Breast epithelium (tissue), 4 donors: ENCODE results near the gene SNX21. TPM values are rescaled to one million over a fixed set of nuclear protein-coding genes. Genes with fewer than 3 reads are reported as not detected.

Experiments
- DNase-seq, 2 donors: peaks; one replicate each; pipeline ENCODE4 v3.0.0-alpha.2; 2019; ENCODE audit warnings: low spot score in 2 of 2
- H3K27ac ChIP-seq, 2 donors: fragments of 200-600 bp; sonication (generic) in 1 of 2; one replicate each; pipeline ENCODE4 v1.5.1; 2016 to 2019; ENCODE audit warnings: mild to moderate bottlenecking in 1 of 2
- H3K27me3 ChIP-seq, 2 donors: fragments of 200-600 bp; sonication (generic) in 1 of 2; one replicate each; pipeline versions ENCODE4 v1.5.1 to v1.6.0; 2017 to 2019; ENCODE audit warnings: control low read depth in 1 of 2, mild to moderate bottlenecking in 1 of 2
- H3K36me3 ChIP-seq: fragments of 200-600 bp; one replicate; pipeline ENCODE4 v1.5.1; 2019
- H3K4me1 ChIP-seq, 2 donors: fragments of 200-600 bp; sonication (generic); one replicate each; pipeline ENCODE4 v1.5.1; 2016 to 2019; ENCODE audit warnings: control low read depth in 1 of 2
- H3K4me3 ChIP-seq, 3 donors: fragments of 200-600 bp; sonication (generic); 1 replicate in 2 of 3; 2 replicates in 1 of 3; pipeline ENCODE4 v1.5.1; 2016 to 2019; ENCODE audit warnings: mild to moderate bottlenecking in 3 of 3, moderate library complexity in 2 of 3
- H3K9me3 ChIP-seq, 2 donors: fragments of 200-600 bp; sonication (generic) in 1 of 2; one replicate each; pipeline ENCODE4 v1.5.1; 2016 to 2019; ENCODE audit warnings: control low read depth in 1 of 2
- POLR2A ChIP-seq: fragments of 450-650 bp; IDR thresholded peaks from one replicate; pipeline ENCODE4 v1.6.1; 2016; ENCODE audit warnings: antibody characterized with exemption, mild to moderate bottlenecking, moderate library complexity
- POLR2AphosphoS5 ChIP-seq, 3 donors: sonication (generic); formaldehyde crosslinking; IDR thresholded peaks; one replicate each; pipeline ENCODE4 v1.6.1; 2017; ENCODE audit warnings: antibody characterized with exemption in 3 of 3
- intact Hi-C: fragments of 100-400 bp; cut with DNase I; formaldehyde crosslinking; loops from one replicate; pipeline ENCODE4 v1.15.1; 2023; ENCODE audit warnings: low total_unique reads
- total RNA-seq, 3 donors: library from RNA; depleted of rRNA; stranded (reverse); fragments of >200 nt; gene quantifications; one replicate each; pipeline ENCODE4 v1.1.0, GENCODE V29; 2016
- TF ChIP-seq, protein P1 (sequence below), 3 donors: fragments of 450-650 bp; IDR thresholded peaks; one replicate each; pipeline ENCODE4 v1.5.1; 2016 to 2017; ENCODE audit warnings: antibody characterized with exemption in 3 of 3, mild to moderate bottlenecking in 3 of 3, moderate library complexity in 3 of 3

The SNX21 gene
- total RNA-seq, 3 donors from 2014 or later = 55.0 to 138 (median 66.9) TPM

DNA sequence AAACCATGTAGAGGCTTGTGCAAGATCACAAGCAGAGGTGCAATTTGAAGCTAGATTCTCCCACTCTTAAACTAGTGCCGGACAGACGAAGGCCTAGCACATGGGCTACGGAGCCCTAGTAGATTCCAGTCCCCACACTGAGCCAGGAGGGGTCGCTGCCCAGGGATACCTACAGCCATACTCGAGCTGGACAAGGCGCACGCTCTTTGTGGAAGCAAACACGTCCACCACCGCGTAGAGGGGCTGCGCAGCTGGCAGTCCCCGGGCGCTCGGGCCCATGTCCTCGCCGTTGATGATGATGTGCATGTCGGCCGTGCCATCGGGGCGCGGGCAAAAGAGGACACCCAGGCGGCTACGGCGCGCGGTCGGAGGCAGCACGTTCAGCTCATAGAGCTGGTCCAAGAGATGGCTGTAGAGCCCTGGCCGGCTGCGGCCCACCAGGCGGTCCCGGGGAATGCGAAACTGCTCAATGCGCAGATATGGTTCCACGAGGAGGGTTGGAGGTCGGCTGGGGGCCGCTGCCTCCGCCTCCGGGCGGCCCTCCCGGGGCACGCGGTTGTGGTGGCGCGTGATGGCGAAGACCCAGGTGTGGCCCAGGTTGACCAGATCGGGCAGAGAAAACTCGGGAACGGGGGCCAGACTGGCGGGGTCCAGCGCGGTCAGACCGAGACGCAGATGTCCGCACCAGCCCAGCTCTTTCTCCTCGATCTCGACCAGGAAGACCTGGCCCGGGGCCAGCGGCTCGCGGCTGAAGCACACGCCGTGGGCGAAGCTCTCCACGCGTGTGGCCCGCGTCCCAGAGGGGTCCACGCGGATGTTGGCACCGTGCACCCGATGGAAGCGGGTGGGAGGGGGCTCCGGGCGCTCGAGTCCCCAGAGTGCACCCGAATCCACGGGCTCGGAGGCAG is 56.7 kb downstream of the SNX21 start:
- peak overlapping the region; percentile 81 to 90 (median 86) for H3K4me3 ChIP-seq
- H3K4me1 ChIP-seq = peaks cover 4 to 11% of the 10 kb centered on the region in 2 donors
- no peaks in the 10 kb centered on the region for H3K27me3 ChIP-seq
- peak; percentile 69 to 75 for DNase-seq
- TF ChIP-seq POLR2AphosphoS5 (IDR thresholded peaks at IDR 0.05) = peak in 1 of 3 donors; percentile 25
- TF ChIP-seq, protein P1, sequence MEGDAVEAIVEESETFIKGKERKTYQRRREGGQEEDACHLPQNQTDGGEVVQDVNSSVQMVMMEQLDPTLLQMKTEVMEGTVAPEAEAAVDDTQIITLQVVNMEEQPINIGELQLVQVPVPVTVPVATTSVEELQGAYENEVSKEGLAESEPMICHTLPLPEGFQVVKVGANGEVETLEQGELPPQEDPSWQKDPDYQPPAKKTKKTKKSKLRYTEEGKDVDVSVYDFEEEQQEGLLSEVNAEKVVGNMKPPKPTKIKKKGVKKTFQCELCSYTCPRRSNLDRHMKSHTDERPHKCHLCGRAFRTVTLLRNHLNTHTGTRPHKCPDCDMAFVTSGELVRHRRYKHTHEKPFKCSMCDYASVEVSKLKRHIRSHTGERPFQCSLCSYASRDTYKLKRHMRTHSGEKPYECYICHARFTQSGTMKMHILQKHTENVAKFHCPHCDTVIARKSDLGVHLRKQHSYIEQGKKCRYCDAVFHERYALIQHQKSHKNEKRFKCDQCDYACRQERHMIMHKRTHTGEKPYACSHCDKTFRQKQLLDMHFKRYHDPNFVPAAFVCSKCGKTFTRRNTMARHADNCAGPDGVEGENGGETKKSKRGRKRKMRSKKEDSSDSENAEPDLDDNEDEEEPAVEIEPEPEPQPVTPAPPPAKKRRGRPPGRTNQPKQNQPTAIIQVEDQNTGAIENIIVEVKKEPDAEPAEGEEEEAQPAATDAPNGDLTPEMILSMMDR (IDR thresholded peaks at IDR 0.05) = peak; percentile 29 to 48 (median 34)
- no peak for TF ChIP-seq POLR2A
- no peaks in the 10 kb centered on the region for H3K36me3 ChIP-seq
- intact Hi-C loops = no loop called here
- H3K9me3 ChIP-seq = no peaks in the 10 kb centered on the region
- peak overlapping the region; percentile 79 to 93 for H3K27ac ChIP-seq

DNA sequence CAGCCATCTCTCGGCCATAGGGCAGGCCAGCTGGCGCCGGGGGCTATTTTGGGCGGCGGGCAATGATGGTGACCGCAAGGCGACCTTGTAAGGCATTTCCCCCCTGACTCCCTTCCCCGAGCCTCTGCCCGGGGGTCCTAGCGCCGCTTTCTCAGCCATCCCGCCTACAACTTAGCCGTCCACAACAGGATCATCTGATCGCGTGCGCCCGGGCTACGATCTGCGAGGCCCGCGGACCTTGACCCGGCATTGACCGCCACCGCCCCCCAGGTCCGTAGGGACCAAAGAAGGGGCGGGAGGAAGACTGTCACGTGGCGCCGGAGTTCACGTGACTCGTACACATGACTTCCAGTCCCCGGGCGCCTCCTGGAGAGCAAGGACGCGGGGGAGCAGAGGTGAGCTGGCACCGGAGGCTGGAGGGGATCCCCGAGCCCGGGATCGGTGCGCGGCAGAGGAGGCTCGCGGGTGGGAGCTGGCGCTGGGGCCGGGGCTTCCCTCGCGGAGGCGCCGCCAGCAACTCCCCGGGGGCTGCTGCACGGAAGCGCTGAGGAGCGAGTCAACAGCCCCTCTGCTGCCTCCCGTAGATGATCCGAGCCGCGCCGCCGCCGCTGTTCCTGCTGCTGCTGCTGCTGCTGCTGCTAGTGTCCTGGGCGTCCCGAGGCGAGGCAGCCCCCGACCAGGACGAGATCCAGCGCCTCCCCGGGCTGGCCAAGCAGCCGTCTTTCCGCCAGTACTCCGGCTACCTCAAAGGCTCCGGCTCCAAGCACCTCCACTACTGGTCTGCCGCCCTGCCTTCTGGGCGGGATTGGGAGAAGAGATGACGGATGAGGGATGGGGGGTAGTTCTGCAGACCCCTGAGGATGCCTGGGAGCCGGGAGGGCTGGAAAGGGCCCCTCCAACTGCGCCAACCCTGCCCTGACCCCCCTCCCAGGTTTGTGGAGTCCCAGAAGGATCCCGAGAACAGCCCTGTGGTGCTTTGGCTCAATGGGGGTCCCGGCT is 57.7 kb downstream of the SNX21 start, which contains the start of the genes CTSA and NEURL2:
TSS of gene CTSA (plus strand) at position 351 of the 999 bp plus-strand sequence. CDS start at position 585, 234 bp downstream.
TSS of gene NEURL2 (minus strand) at position 224 of the 999 bp plus-strand sequence. CDS start at position 7, 217 bp downstream.
- intact Hi-C loops = no loop called here
- H3K36me3 ChIP-seq = no peaks in the 10 kb centered on the region
- H3K27me3 ChIP-seq = no peaks in the 10 kb centered on the region
- TF ChIP-seq POLR2A (no peak), POLR2AphosphoS5 (IDR thresholded peaks at IDR 0.05) (peak; percentile 88 to 97 (median 96))
- TF ChIP-seq, protein P1 (IDR thresholded peaks at IDR 0.05) = peak in 1 of 3 donors; percentile 17
- peak within 1 kb of the TSS; percentile 81 to 90 (median 86) for H3K4me3 ChIP-seq
- peak; percentile 87 to 93 for DNase-seq
- peaks cover 4 to 11% of the 10 kb centered on the region in 2 donors for H3K4me1 ChIP-seq
- no peaks in the 10 kb centered on the region for H3K9me3 ChIP-seq
- peak within 1 kb of the TSS; percentile 79 to 93 for H3K27ac ChIP-seq

DNA sequence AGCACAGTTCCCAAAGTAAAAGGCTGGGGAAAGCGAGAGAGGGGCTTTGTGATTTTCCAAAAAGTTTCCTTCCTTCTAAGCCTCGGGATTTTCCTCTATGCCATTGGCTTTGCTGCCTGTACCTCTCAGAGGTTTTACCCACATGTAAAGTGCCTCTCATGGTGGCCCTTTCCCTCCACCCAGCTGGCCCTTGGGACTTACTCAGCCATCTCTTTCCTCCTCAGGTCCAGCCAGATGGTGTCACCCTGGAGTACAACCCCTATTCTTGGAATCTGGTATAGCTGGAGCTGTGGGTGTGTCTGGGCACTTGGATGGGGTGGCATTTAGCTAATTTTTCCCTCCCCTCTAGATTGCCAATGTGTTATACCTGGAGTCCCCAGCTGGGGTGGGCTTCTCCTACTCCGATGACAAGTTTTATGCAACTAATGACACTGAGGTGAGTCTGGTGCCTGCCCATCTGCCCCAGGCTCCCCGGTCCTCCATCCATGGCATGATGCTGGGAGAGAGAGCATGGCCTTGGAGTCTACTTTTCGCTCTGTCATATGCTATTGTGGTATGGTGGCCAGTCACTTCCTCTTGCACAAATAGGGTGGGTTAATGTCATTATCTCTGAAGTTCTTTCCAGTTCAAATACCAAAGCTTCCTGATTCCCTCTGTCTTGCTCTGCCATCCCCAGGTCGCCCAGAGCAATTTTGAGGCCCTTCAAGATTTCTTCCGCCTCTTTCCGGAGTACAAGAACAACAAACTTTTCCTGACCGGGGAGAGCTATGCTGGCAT is 58.6 kb downstream of the SNX21 start:
- no peaks in the 10 kb centered on the region for H3K9me3 ChIP-seq
- H3K4me1 ChIP-seq = peaks cover 4 to 11% of the 10 kb centered on the region in 2 donors
- DNase-seq = no peak
- peak overlapping the region; percentile 81 to 90 (median 86) for H3K4me3 ChIP-seq
- no peaks in the 10 kb centered on the region for H3K27me3 ChIP-seq
- H3K36me3 ChIP-seq = no peaks in the 10 kb centered on the region
- peak overlapping the region; percentile 79 to 93 for H3K27ac ChIP-seq
- no peak for TF ChIP-seq POLR2A
- TF ChIP-seq POLR2AphosphoS5 (IDR thresholded peaks at IDR 0.05) = no peak
- TF ChIP-seq, protein P1 (IDR thresholded peaks at IDR 0.05) = no peak
- intact Hi-C loops = no loop called here

Other genes starting within 250 kb of the SNX21 start
- not detected for gene WFDC10A, start 204.1 kb upstream of the SNX21 start, total RNA-seq
- not detected for gene WFDC9, start 202.5 kb upstream of the SNX21 start, total RNA-seq
- not detected for gene WFDC11, start 163.6 kb upstream of the SNX21 start, total RNA-seq
- gene WFDC13, start 131.8 kb upstream of the SNX21 start, total RNA-seq = not detected
- not detected for gene WFDC10B, start 128.8 kb upstream of the SNX21 start, total RNA-seq
- not detected for gene SPINT4, start 111.5 kb upstream of the SNX21 start, total RNA-seq
- under 1 TPM in 1 of 3 donors, not detected in 2; 0.73 TPM for gene WFDC3, start 41.9 kb upstream of the SNX21 start, total RNA-seq
- 10 to 100 TPM; 20.8 to 33.8 (median 26.2) TPM for gene DNTTIP1, start 41.8 kb upstream of the SNX21 start, total RNA-seq
- gene UBE2C, start 21.2 kb upstream of the SNX21 start, total RNA-seq = 1 to 10 TPM in 2 of 3 donors, under 1 TPM in 1; 0.98 to 5.9 (median 1.2) TPM
- 1 to 10 TPM; 2.0 to 4.8 (median 2.6) TPM for gene TNNC2, start 6.5 kb upstream of the SNX21 start, total RNA-seq
- gene ACOT8, start 23.6 kb downstream of the SNX21 start, total RNA-seq = 10 to 100 TPM; 33.4 to 48.9 (median 37.3) TPM
- 1 to 10 TPM; 1.9 to 5.4 (median 4.9) TPM for gene ZSWIM3, start 23.8 kb downstream of the SNX21 start, total RNA-seq
- 10 to 100 TPM in 1 of 3 donors, 1 to 10 TPM in 2; 6.9 to 11.4 (median 7.5) TPM for gene ZSWIM1, start 47.4 kb downstream of the SNX21 start, total RNA-seq
- 1 to 10 TPM; 3.4 to 3.9 (median 3.7) TPM for gene SPATA25, start 53.8 kb downstream of the SNX21 start, total RNA-seq
- 1 to 10 TPM; 7.5 to 9.7 (median 8.8) TPM for gene NEURL2, start 57.4 kb downstream of the SNX21 start, total RNA-seq
- 100 to 1,000 TPM in 1 of 3 donors, 10 to 100 TPM in 2; 42.0 to 136 (median 55.6) TPM for gene CTSA, start 57.5 kb downstream of the SNX21 start, total RNA-seq
- gene PLTP, start 78.4 kb downstream of the SNX21 start, total RNA-seq = 100 to 1,000 TPM in 1 of 3 donors, 10 to 100 TPM in 2; 78.3 to 405 (median 100.0) TPM
- gene PCIF1, start 100.9 kb downstream of the SNX21 start, total RNA-seq = 10 to 100 TPM; 28.2 to 40.2 (median 30.8) TPM
- gene ZNF335, start 138.4 kb downstream of the SNX21 start, total RNA-seq = 10 to 100 TPM; 12.6 to 25.9 (median 20.6) TPM
- gene MMP9, start 175.1 kb downstream of the SNX21 start, total RNA-seq = 1 to 10 TPM in 2 of 3 donors, under 1 TPM in 1; 0.98 to 7.8 (median 5.9) TPM
- under 1 TPM in 1 of 3 donors, not detected in 2; 0.33 TPM for gene SLC12A5, start 195.4 kb downstream of the SNX21 start, total RNA-seq